HG02884 (cell line): ENCODE data around the gene RHOT1.

ENCODE experiments used
- ATAC-seq: cut with Tn5 transposase; IDR thresholded peaks from one replicate; pipeline ENCODE4 v1.9.1; 2021; ENCODE audit warnings: mild to moderate bottlenecking, moderate library complexity; ENCODE audit not compliant: unreplicated experiment

The RHOT1 gene

DNA sequence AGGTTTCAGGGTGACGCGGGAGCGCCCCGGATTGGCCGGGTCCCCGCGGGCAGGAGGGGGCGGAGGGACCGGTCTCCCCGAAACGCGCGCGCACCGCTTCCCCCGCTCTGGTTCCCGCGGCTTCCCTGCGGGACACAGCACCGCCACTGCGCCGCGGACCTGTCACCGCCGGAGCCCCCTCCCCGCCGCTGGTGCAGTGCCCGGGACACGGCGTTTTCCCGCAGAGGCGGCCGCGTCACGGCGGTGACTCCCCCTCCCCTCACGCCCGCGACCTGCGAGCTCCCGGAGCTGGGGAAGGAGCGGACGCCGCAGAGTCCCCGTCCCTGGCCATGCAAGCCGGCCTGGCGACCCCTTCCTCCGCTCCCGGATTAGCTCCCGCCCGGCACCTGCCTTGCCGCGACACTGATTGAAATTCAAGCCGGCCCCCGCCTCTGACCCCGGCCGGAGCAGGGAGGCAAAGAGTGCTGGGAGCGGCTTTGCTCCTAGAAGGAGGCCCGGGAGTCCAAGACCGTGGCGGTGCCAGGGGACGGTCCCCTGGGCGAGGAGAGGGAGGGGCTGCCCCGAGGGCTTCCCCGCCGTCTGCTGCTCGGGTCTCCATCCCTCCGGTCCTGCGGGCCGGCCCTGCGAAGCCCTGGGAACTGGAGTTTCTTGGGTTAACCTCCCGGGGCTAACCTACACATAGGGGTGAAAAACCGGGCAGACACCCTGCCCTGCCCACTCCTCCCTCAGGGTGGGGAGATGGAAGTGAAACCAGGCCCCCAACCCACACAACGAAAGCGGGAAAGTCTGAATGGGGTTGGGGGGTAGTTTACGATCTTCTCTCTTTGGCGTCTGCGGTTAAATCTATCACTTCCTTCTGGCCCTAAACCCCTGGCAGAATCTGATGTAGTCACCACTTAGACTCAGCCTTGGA, 124.3 kb downstream of the RHOT1 start:
- ATAC-seq = no peak

DNA sequence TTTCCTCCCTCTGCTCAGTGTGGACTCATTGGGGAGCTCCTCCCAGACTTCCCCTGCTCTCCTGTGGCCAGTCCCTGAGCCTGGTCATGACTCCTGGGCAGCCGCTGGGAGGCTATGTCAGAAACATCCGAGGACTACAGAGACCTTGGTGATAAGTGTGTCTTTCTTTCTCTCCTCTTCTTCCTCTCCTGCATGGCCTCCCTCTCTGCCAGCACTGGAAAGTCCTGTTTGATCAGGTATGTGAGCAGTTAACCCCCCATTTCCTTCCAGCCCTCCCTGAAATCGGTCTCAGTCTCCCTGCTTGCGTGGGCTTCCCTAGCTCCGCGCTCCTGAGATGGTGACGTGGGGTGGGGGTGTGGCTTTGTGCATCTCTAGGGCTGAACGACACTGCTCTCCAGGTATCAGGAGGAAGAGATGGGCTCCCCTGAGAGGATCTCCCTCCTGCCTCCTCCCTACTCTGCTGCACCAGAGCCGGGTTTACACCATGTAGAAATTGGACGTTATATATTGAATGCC, 125.4 kb downstream of the RHOT1 start:
- no peak for ATAC-seq

DNA sequence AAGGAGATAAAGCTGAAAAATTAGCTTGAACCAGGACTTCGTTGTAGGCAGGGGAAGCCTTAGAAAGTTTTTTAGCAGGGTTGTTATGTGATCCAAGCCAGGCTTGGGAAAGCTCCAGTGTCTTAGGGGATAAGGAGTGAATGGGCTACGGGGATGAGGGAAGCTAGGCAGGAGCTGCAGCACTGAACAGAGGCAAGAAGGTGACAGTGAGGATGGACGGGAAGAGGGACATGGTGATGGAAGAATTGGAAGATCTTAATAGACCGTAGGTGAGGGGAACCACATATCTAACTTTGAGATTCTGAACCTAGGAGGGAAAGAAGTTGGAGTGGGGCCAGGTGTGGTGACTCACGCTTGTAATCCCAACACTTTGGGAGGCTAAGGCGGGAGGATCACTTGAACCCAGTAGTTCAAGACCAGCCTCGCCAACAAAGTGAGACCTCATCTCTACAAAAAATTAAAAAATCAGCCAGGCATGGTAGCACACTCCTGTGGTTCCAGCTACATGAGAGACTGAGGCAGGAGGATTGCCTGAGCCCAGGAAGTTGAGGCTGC, 126.5 kb downstream of the RHOT1 start:
- no peak for ATAC-seq

DNA sequence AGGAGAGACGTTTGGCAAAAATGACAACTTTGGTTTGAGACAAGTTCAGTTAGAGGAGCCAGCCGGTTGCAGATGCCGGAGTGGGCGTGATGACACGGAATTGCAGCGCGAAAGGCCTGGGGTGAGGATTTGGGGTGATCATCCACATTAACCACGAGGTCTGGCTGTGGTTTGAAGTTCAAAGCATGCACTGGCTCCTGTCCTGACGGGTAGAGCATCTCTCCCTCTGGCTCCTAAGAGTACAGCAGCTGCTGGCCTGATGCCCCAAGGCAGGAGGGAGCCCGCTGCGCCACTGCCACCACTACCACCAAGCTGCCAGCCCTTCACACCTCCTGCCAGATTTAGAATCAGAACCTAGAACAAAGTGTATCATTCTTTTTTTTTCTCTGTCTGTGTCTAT, 127.1 kb downstream of the RHOT1 start:
- ATAC-seq = no peak

DNA sequence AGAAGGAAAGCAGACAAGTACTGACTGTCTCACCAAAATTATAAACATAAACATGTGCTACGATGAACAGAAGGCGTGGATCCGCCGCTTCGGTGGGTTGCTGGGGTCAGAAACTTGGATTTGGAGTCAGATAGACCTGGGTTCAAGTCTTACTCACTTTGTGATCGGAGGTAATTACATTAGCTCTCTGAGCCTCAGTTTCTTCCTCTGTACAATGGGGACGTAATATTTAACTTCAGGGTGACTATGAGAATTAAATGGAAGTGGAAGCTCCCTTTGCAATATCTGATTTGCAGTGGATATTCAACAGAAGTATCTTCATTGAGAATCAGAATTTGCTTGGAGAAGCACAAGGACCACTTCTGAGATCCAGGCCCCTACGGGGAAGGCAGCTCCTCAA, 129.5 kb downstream of the RHOT1 start:
- no peak for ATAC-seq

DNA sequence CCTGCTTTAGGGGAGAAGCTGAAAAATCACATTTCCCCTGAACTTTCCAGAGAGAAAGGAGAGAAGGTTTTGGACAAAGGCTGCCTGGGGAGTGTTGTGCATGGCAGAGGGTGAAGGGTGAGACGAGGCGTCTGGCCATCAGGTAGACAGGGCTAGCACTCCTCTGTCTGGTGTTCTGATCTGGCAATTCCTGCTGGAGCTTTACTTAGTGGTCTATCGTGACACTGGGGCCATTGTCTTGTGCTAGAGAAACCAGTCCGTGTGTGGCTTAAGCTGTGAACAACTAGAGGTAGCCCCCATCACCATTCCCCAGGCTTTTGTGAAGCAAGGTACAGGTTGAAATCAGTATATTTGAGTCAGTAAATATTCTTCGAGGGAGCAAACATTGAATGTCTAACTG, 131.8 kb downstream of the RHOT1 start:
- ATAC-seq = no peak

DNA sequence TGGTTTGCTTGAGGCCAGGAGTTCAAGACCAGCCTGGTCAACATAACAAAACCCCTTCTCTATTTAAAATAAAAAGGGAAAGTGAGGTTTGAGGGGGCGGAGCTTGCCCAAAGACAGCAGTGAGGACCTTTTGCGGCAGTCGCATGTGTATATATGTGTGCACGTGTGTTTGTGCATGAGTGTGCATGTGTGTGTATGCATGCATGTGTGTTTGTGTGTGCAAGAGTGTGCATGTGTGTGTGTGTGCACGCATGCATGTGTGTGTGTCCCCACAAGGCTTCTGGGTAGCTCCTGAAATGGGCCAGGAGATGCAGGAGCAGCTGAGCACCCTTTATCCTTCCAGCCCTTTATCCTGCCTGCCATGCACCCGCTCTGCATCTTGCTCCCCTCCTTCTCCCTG, 132.3 kb downstream of the RHOT1 start:
- ATAC-seq = no peak
